GM19328 (cell line): ENCODE data around the gene MED25.
"Not testable (repeated sequence)": the region's sequence is repeated elsewhere in the genome, so short reads cannot be mapped to it uniquely, and the experiment has no call there.

Source experiments
- ATAC-seq: cut with Tn5 transposase; IDR thresholded peaks from one replicate; pipeline ENCODE4 v1.9.1; 2021; ENCODE audit warnings: mild to moderate bottlenecking, moderate library complexity; ENCODE audit not compliant: unreplicated experiment

MED25 gene

GRCh38 chr19:49814010-49814409, 4.1 kb upstream of the MED25 start:
- no peak for ATAC-seq

GRCh38 chr19:49816590-49816989, 1.5 kb upstream of the MED25 start:
- ATAC-seq: no peak

GRCh38 chr19:49818649-49819370, 721 bp downstream of the MED25 start:
- no peak for ATAC-seq

- ATAC-seq: not testable (repeated sequence)
These were observed 1.5 kb downstream of the MED25 start for GRCh38 chr19:49819452-49820115.

- no peak for ATAC-seq
These were observed 2.0 kb downstream of the MED25 start for GRCh38 chr19:49820125-49820524.

- ATAC-seq: no peak
These were observed 5.4 kb downstream of the MED25 start for GRCh38 chr19:49823472-49823871.

GRCh38 chr19:49824662-49825061, 6.6 kb downstream of the MED25 start:
- ATAC-seq: no peak

GRCh38 chr19:49827034-49827433, 8.9 kb downstream of the MED25 start:
- no peak for ATAC-seq

GRCh38 chr19:49829200-49829599, 11.1 kb downstream of the MED25 start:
- no peak for ATAC-seq

GRCh38 chr19:49829721-49830120, 11.6 kb downstream of the MED25 start:
- no peak for ATAC-seq

GRCh38 chr19:49830766-49831165, 12.7 kb downstream of the MED25 start:
- no peak for ATAC-seq

- ATAC-seq: no peak
These were observed 13.5 kb downstream of the MED25 start for GRCh38 chr19:49831592-49831991.

- ATAC-seq: no peak
These were observed 14.5 kb downstream of the MED25 start for GRCh38 chr19:49832556-49832955.

GRCh38 chr19:49833599-49833998, 15.5 kb downstream of the MED25 start:
- ATAC-seq: no peak

- ATAC-seq: no peak
These were observed 17.5 kb downstream of the MED25 start for GRCh38 chr19:49835562-49835961.

GRCh38 chr19:49836176-49837008, 18.3 kb downstream of the MED25 start:
- no peak for ATAC-seq

GRCh38 chr19:49837009-49837310, 18.9 kb downstream of the MED25 start:
- no peak for ATAC-seq

GRCh38 chr19:49837425-49837824, 19.3 kb downstream of the MED25 start:
- ATAC-seq: no peak

- ATAC-seq: no peak
These were observed 20.9 kb downstream of the MED25 start for GRCh38 chr19:49838885-49839588.

GRCh38 chr19:49839713-49840112, 21.6 kb downstream of the MED25 start:
- ATAC-seq: no peak

- ATAC-seq: no peak
These were observed 22.2 kb downstream of the MED25 start for GRCh38 chr19:49840321-49840720.
